HPDE6-E6E7 (cell line): ENCODE results near the gene AMDHD2.
"Not testable (repeated sequence)": the region's sequence is repeated elsewhere in the genome, so short reads cannot be mapped to it uniquely, and the experiment has no call there.

Experiments used
- DNase-seq: peaks from one replicate; pipeline ENCODE4 v3.0.0; 2011; ENCODE audit warnings: missing footprints; ENCODE audit errors: extremely low spot score

The AMDHD2 gene

GRCh38 chr16:2533912-2534311 is 13.7 kb downstream of the AMDHD2 start:
- no peak for DNase-seq

GRCh38 chr16:2534335-2534734 is 14.2 kb downstream of the AMDHD2 start:
- DNase-seq: not testable (repeated sequence)

GRCh38 chr16:2535625-2536013 is 15.4 kb downstream of the AMDHD2 start:
- DNase-seq: no peak

GRCh38 chr16:2537451-2538379 is 17.5 kb downstream of the AMDHD2 start, which contains the start of gene PDPK1:
Gene PDPK1 (plus strand): TSS chr16:2538021. CDS start chr16:2538113, 92 bp downstream.
- DNase-seq: peak; percentile 77

GRCh38 chr16:2539192-2539844 is 19.1 kb downstream of the AMDHD2 start:
- DNase-seq: not testable (repeated sequence)

DNA sequence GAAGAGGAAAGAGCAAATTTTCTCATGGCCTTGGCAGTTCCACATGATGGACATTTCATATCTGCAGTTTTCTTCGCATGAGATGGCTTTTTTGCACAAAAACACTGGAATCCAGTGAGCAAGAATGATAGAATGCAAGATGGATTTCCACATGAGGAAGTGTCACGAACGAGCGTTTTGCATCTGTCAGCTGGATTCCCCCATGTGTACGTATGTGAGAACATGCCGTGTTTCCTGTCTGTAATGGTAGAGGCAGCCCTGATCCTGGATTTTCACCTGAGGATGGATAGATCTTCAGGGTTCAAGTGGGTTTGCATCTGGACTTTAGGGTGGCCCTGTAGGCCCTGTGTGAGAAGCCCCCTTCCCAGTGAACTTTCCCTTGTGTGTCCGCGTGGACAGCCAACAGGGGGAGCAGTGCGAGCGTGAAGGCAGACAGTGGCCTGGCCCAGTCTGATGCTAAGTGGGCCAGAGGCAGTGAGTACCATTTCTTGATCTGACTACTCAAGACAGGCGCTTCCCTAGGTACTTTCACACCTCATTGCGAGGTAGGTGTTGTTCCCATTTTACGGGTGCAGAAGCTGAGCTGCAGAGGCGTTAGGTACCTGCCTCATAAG is 19.8 kb downstream of the AMDHD2 start:
- DNase-seq: not testable (repeated sequence)

DNA sequence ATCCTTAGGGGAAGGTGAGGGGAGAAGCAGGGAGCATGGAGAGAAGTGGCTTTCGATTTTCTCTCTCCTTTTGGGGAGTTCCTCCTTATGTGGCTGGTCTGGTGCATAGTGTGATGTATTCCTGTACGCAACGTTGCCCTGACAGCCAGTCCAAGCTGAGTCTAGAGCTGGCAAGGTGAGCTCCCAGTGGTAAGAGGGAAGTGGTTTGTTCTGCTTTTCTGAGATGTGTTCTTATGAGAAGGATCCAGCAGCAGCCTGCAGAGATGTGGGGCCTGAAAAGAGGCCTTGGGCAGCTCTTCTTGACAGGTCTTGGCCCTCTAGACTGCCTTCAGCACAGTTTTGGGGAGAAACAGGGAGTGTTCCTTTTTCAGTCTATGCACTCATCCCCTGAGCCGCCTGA is 20.7 kb downstream of the AMDHD2 start:
- not testable (repeated sequence) for DNase-seq

DNA sequence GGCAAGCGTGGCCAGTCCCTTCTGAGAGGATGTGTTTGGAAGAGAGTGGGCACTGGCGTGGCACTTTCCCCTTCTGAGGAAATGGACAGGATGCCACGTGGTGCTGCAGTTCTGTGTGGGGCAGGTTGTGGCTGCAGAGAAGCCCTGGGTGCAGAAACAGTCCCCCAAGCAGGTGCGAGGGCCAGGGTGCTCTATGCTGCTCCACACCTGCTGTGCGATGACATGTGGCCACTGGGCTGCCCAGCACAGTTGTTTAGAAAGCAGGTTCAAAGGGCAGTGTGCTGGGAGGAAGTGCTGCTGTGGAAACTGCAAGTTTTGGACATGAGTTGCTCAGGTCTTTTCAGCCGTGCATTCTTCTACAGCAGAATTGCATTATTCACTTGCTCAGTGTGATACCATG is 21.2 kb downstream of the AMDHD2 start:
- DNase-seq: not testable (repeated sequence)

- DNase-seq: not testable (repeated sequence)
Observed at GRCh38 chr16:2543771-2544170, 23.6 kb downstream of the AMDHD2 start.

DNA sequence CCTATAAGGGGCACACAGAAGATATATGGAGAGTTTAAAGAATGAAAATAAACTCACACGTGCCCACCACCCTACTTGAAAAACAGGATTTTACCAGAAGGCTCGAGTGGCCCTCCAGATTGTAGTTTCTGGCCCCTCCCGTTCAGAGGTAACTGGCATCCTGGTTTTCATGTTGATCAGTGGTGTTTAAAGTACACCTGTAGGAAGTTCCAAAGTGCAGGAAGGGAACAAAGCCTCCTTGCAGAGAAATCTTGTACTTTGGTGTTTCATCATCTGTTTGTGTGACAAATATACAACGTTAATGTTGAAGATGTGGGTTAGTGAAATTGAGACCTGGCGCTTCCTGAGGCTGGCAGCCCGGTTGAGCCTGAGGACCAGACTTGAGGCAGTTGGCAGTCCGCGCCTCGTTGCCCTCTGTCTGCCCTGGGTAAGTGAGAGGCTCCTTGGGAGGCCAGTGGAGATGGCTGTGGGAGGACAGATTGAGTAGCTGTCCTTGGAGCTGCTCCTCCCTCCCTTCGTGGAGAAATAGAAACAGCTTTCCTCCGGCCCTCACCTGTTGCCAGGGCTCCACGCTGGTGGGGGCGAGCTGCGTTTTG is 30.2 kb downstream of the AMDHD2 start:
- not testable (repeated sequence) for DNase-seq

DNA sequence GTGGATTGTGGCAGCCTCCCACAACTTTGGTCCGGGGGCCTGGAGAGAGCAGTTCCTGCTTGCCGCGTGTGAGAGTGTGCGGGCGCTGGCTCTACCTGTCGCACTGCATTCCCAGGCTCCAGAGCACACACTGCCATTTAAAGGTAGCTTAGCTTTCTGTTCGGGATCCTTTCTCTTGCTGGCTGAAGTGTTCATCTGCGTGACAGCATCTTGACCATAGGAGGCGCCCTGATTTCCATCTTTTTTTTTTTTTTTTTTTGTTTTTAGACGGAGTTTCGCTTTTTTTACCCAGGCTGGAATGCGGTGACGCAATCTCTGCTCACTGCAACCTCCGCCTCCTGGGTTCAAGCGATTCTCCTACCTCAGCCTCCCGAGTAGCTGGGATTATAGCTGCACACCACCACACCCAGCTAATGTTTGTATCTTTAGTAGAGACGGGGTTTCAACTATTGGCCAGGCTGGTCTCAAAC is 31.3 kb downstream of the AMDHD2 start:
- not testable (repeated sequence) for DNase-seq

DNA sequence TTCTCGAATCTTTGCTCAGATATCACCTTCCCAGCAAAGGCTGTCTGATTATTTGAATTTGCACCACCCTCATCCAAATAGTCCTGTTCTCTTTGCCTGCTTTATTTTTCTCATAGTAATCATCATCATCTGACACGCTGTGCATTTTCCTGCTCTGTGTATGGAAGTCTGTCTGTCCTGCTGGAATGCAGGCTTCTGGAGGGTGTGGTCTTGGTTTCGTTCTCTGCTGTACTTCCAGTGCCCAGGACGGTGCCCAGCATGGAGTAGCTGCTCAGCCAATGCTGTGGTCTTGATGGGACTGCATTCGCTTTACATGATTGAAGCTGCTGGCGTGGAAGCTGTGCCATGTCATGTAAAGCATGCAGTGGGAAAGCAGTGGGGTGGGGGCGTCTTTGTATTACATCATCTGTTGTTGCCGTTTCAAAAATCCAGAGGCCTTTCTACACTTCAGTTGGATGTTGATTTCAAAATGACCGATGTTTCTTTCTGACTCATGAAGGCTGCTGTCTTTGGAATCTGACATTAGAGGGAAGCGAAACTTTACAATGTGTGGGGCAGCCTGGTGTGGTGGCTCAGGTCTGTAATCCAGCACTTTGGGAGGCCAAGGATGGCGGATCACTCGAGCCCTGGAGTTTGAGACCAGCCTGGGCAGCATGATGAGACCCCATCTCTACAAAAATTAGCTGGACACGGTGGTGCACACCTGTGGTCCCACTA is 34.7 kb downstream of the AMDHD2 start:
- not testable (repeated sequence) for DNase-seq

DNA sequence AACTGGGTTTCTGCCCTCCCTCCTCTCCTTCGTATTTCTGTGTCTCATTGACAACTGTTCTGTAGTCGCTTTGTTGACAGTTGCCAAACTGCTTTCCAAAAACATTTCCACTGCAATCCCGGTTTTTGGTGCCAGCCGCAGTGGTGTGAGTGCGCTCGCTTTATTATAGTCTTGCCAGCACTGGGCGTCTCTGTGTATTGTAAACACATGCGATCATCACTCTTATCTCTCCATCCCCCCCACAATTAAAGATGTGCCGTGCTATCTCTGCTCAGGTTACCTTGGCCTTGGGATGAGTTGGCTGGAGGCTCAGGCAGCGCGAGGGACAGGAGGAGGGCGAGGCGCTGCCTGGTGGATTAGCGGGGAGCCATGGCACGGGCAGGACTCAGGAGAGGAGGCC is 37.0 kb downstream of the AMDHD2 start:
- DNase-seq: not testable (repeated sequence)

GRCh38 chr16:2560131-2560797 is 40.1 kb downstream of the AMDHD2 start:
- DNase-seq: not testable (repeated sequence)

GRCh38 chr16:2560798-2561133 is 40.6 kb downstream of the AMDHD2 start:
- DNase-seq: not testable (repeated sequence)

DNA sequence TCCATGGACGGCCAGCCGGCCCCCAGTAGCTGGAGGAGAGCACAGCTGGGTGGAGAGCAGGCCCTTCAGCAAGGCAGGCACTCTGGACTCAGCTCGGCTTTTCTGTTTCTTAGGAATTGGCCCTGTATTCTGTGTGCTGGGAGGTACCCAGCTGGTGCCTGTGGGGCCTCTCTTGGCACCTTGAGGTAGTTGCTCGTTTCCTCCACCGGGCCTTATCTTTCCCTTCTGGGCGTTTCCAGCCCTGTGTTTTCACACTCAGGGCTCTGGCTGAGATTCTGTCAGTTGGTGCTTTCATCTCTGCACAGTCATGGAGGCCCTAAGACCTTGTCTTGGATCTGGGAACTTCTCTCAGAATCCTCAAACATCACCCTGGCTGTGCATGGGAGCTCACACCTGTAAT is 47.3 kb downstream of the AMDHD2 start:
- DNase-seq: not testable (repeated sequence)

GRCh38 chr16:2568573-2568972 is 48.4 kb downstream of the AMDHD2 start:
- not testable (repeated sequence) for DNase-seq

- not testable (repeated sequence) for DNase-seq
Observed at GRCh38 chr16:2572704-2573103, 52.5 kb downstream of the AMDHD2 start.

GRCh38 chr16:2575839-2576238 is 55.7 kb downstream of the AMDHD2 start:
- not testable (repeated sequence) for DNase-seq

- not testable (repeated sequence) for DNase-seq
Observed at GRCh38 chr16:2577044-2577443, 56.9 kb downstream of the AMDHD2 start.

DNA sequence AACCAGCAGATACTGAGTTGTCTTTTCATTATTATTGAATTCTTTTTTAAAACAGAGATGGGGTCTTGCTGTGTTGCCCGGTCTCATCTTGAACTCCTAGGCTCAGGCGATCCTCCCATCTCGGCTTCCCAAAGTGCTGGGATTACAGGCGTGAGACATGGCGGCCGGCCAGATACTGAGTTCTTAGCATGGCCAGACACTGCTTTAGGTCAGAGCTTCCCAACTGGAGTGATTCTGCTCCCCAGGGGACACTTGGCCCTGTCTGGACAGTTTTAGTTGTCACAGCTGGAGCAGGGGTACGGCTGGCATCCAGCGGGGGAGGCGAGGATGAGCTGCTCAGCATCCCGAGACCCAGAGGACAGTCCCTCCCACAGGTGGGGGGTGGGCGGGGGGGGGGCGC is 58.7 kb downstream of the AMDHD2 start:
- not testable (repeated sequence) for DNase-seq
